Activated T-cell treated with anti-CD3 and anti-CD28 coated beads, Interleukin-2, amount 50 U/mL, for 24 hours (primary cell): ENCODE measurements around the gene GMDS.

Experiments
- DNase-seq: peaks from one replicate; pipeline ENCODE4 v3.0.0-alpha.2; 2020
- H3K27ac Mint-ChIP-seq: 2 replicates; pipeline ENCODE4 v1.8.0; 2020; ENCODE audit warnings: mild to moderate bottlenecking, mixed read lengths
- H3K27me3 Mint-ChIP-seq: 2 replicates; pipeline ENCODE4 v1.8.0; 2020; ENCODE audit warnings: mixed read lengths
- H3K36me3 Mint-ChIP-seq: 2 replicates; pipeline ENCODE4 v1.8.0; 2020; ENCODE audit warnings: low read depth, mixed read lengths
- H3K4me1 Mint-ChIP-seq: 2 replicates; pipeline ENCODE4 v1.8.0; 2020; ENCODE audit warnings: low read depth, mixed read lengths
- H3K4me3 Mint-ChIP-seq: 2 replicates; pipeline ENCODE4 v1.8.0; 2020; ENCODE audit warnings: mild to moderate bottlenecking, moderate library complexity, mixed read lengths
- H3K9me3 Mint-ChIP-seq: 2 replicates; pipeline ENCODE4 v1.8.0; 2020; ENCODE audit warnings: mixed read lengths

Gene GMDS

DNA sequence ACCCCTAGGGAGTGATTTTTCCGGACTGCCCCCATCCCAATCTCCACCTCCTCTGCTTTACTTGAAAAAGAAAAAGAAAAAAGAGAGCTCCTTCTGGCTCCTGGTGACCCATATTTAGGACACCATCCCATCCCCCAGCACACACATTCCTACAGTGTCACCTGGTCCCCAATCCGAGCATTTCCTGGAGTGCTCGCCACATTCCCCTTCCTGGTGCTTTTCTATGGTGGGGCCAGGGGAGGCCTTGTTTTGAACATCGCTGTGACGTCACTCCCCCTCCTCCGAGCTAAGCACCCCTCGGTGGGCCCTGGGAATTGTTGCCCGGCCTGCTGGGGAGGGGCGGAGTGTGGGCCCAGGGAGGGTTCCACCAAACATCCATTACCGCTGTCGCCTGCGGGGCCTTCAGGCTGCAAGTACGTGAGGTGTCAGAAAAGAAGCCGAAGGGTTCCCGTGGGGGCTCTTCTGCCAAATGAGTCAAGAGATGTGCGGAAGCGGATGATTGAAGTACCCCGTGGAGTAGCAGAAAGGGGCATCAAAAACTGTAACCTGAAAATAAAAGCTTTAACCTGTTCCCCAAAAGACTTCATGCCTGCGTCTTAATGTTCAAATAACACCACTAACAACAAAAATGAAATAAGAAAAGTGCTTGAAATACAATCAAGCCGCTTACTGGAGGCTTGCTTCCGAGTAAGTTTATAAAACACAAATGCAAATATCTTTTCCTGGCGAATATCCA lies 638.5 kb downstream of the GMDS start:
- peaks cover 70% of the 10 kb centered on the region for H3K27me3 Mint-ChIP-seq
- H3K27ac Mint-ChIP-seq = peak overlapping the region; percentile 29
- H3K4me3 Mint-ChIP-seq = peak overlapping the region; percentile 58
- H3K4me1 Mint-ChIP-seq = peaks cover 38% of the 10 kb centered on the region
- no peaks in the 10 kb centered on the region for H3K9me3 Mint-ChIP-seq
- H3K36me3 Mint-ChIP-seq = no peaks in the 10 kb centered on the region
- DNase-seq = no peak

GRCh38 chr6:1605893-1606779 lies 639.3 kb downstream of the GMDS start:
- Mint-ChIP-seq H3K27ac (peak overlapping the region; percentile 28), H3K27me3 (peaks cover 73% of the 10 kb centered on the region), H3K9me3 (no peaks in the 10 kb centered on the region), H3K36me3 (no peaks in the 10 kb centered on the region), H3K4me1 (peaks cover 36% of the 10 kb centered on the region), H3K4me3 (no peak overlapping the region)
- no peak for DNase-seq

DNA sequence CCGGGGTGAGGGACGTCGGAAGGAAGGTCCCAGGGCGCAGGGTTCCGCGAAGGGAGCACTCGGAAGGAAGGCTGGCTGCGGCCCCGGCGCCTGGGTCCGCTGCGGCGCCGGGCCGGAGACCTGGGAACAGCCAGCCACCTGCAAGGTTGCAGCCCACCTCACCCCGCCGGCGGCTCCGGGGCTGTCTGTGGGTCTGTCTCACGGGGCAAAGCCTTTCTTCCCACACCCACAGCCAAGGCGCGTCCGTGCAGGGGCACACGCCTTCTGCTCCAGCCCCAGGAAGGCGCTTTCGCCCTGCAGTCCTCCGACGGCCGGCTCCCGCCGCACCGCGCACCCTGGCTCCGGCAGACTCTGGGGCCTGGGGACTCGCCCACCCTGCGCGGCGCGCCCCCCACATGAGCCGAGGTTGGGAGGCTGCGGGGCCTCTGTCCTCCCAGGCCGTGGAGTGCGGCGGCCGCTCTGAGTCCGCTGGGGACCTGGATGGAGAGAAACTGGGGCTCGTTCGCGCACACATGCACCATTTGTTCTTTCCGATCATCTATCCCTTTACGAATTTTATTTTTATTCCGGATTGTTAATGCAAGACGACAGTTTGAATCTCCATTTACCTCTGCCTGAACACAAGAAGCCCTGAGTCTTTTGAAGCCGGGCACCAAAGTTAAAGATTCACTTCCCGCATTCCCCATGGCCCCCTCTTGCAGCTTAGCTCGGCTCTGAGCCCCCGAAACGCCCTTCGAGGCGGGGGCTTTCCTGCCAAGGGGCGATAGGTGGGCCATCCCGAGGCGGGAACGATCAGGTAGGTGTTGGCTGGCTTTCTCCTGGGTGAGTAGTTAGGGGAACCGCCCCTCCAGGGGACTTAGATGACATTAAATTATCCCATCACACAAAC lies 640.2 kb downstream of the GMDS start:
- H3K27ac Mint-ChIP-seq = no peak overlapping the region

DNA sequence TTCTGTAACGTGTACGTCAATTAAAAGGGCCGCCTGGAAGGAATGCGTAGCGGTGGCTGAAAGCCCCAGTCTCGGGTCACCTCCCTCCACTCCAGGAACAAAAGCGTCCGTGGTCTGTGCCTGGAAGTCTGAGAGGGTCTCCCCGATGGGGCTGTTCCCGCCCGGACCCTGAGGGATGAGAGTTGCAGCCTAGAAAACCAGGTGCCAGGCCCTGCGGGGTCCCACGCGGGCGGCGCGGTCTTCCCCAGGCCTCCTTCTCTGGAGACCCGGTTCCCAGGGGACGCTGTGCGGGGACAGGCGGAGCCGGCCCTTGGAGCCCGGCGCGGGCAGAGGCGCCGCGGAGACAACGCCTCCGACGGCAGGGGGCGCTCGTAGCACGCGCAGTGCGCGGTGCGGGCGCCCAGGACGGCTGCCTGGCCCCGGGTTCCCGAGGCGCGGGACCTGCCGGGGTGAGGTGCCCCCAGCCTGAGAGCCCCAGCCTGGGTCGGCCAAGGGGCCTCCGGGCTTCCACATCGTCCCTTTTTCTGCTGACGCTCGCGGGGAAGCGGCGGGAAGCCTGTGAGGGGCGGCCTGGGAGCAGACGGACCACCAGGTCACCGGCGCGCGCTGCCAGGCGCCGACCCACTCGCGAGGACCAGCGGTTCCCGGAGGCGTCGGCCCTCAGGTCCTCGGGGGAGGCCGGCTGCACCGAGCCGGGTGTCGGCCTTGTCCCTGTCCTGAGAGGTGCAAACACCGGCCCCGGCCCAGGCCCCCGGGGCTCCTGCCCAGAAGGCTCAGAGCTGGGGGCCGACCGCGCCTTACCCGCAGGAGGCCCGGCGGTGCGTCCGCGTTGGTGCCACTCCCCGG lies 641.0 kb downstream of the GMDS start:
- DNase-seq = peak; percentile 85
- Mint-ChIP-seq H3K36me3 (no peaks in the 10 kb centered on the region), H3K4me3 (no peak overlapping the region), H3K27ac (no peak overlapping the region), H3K27me3 (peaks cover 86% of the 10 kb centered on the region), H3K4me1 (peaks cover 33% of the 10 kb centered on the region), H3K9me3 (no peaks in the 10 kb centered on the region)

More for the DNA sequence above, 640.2 kb downstream of the GMDS start:
- peaks cover 33% of the 10 kb centered on the region for H3K4me1 Mint-ChIP-seq
- peak overlapping the region; percentile 40 for H3K4me3 Mint-ChIP-seq
- peaks cover 77% of the 10 kb centered on the region for H3K27me3 Mint-ChIP-seq
- no peaks in the 10 kb centered on the region for H3K36me3 Mint-ChIP-seq
- DNase-seq = peak; percentile 55
- H3K9me3 Mint-ChIP-seq = no peaks in the 10 kb centered on the region

DNA sequence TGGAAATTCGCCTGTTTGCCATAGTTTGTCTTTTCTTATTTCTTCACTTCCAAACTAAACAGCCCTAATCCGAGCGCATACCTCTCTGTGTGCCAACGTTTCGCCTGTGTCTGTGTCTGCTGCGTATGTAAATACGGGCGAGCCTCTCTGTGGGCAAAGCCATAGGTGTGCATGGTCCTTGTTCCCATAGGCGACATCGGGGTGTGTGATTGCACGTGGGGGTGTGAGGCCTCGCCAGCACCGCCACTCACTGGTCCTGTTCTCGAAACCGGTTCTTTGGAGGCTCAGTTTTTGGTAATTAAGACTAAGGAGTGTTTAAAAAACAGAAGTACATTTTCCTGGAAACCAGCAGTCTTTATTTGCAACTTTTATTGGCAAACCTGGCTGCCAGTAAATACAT lies 641.7 kb downstream of the GMDS start:
- no peak for DNase-seq
- Mint-ChIP-seq H3K36me3 (no peaks in the 10 kb centered on the region), H3K4me3 (no peak overlapping the region), H3K4me1 (peaks cover 31% of the 10 kb centered on the region), H3K9me3 (no peaks in the 10 kb centered on the region), H3K27me3 (peaks cover 85% of the 10 kb centered on the region), H3K27ac (no peak overlapping the region)

DNA sequence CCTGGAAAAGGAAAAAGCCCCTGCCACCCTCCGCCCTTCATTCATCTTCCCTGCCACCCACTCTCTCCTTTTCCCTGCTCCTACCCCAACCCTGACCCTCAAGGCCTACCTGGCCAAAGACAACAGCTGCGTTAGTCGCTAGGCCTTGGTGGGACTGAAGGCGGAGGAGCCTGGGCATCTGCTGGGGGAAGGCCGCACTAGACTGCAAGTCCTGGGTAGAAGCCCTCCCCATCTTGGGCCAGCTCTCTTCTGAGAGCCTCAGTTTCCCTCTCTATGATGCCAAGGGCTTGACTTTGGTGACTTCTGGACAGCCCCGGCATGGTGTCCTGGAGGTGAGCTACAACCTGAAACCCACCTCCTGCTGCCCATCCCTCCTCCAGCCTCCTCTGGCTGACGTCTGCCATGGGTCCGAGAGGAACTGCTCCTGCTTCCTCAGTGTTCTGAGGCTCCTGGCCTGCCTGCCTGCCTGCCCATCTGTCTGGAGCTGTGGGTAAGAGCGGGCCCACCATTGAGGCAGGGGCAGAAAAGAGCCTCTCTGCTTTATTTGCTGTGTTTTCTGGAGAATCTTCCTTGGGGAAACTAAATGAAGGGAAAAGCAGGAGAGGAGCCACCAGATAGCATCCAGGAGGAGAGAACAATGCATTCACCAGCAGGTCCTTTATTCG lies 643.2 kb downstream of the GMDS start:
- H3K9me3 Mint-ChIP-seq = no peaks in the 10 kb centered on the region
- peaks cover 18% of the 10 kb centered on the region for H3K4me1 Mint-ChIP-seq
- H3K36me3 Mint-ChIP-seq = no peaks in the 10 kb centered on the region
- DNase-seq = no peak
- no peak overlapping the region for H3K27ac Mint-ChIP-seq
- peaks cover 85% of the 10 kb centered on the region for H3K27me3 Mint-ChIP-seq
- no peak overlapping the region for H3K4me3 Mint-ChIP-seq

DNA sequence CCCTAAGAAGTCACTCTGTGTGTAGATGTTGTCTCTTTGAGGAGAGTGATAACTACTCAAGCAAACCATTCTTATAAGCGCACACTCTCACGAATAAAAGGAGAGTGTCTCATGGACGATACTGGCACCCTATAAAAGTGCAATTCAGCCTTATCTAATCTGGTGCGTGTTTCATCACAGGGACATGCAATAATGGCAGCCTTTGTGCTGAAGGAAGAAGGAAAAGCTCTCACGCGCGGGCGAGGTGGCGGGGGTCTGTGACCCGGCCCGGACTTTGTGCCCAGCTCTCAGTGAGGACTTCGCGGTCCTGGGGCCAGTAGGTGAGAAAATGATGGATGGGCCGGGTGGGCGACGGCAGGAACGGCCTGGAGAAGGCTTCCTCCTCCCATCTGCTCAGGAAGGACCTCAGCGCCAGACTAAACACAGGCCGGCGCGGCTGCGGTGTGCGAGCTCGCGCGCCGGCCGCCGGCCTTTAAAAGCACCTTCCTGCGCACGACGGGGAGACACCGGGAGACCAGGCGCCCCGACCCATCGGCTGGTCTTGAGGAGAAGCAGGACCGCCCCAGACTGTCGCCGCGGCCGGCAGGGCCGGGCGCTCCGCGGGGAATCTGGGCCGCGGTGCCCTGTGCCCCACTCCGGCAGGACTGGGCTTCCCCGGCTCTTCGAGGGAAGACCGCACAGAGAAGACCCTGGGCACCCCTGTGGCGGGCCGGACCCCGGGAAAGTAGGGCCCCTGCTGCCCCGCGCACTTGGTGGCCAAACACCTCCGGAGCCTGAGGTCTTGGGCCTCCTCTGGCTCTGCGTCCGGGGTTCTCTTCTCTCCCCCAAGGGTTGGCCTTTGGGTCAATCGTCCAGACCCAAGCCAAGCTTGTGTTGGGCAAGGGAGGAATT lies 644.0 kb downstream of the GMDS start:
- Mint-ChIP-seq H3K4me1 (peaks cover 11% of the 10 kb centered on the region), H3K4me3 (no peak overlapping the region), H3K27ac (no peak overlapping the region), H3K27me3 (peaks cover 85% of the 10 kb centered on the region), H3K36me3 (no peaks in the 10 kb centered on the region), H3K9me3 (no peaks in the 10 kb centered on the region)
- DNase-seq = no peak

DNA sequence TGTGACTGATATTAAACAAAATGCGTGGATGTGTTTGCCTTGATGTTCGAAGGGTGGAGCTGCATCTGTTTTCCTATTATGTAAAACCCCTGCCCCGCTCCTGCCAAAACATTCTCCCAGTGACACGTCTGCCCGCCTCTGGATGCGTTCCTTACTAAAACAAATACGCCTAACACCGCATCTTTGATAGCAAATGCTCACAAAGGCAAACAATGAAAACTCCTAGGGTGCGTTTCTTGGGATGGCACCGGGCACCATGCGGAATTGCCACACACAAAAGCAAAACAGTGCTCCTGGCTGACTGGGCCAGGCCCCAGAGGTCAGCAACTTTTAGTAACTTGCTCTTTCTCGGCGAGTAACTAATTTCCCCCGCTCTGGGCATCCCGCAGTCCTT lies 644.6 kb downstream of the GMDS start:
- H3K27ac Mint-ChIP-seq = no peak overlapping the region
- peaks cover 85% of the 10 kb centered on the region for H3K27me3 Mint-ChIP-seq
- no peak for DNase-seq
- no peaks in the 10 kb centered on the region for H3K36me3 Mint-ChIP-seq
- no peaks in the 10 kb centered on the region for H3K9me3 Mint-ChIP-seq
- peaks cover 10% of the 10 kb centered on the region for H3K4me1 Mint-ChIP-seq
- H3K4me3 Mint-ChIP-seq = no peak overlapping the region

- H3K27ac Mint-ChIP-seq = no peak overlapping the region
- no peak for DNase-seq
- no peak overlapping the region for H3K4me3 Mint-ChIP-seq
- H3K27me3 Mint-ChIP-seq = peaks cover 83% of the 10 kb centered on the region
- H3K9me3 Mint-ChIP-seq = no peaks in the 10 kb centered on the region
- no peaks in the 10 kb centered on the region for H3K36me3 Mint-ChIP-seq
- peaks cover 5% of the 10 kb centered on the region for H3K4me1 Mint-ChIP-seq
These were observed 645.2 kb downstream of the GMDS start for GRCh38 chr6:1600063-1600763.

GRCh38 chr6:1599469-1599868 lies 645.9 kb downstream of the GMDS start:
- H3K9me3 Mint-ChIP-seq = no peaks in the 10 kb centered on the region
- H3K4me1 Mint-ChIP-seq = peaks cover 5% of the 10 kb centered on the region
- no peak overlapping the region for H3K4me3 Mint-ChIP-seq
- peaks cover 88% of the 10 kb centered on the region for H3K27me3 Mint-ChIP-seq
- no peaks in the 10 kb centered on the region for H3K36me3 Mint-ChIP-seq
- no peak for DNase-seq
- H3K27ac Mint-ChIP-seq = no peak overlapping the region

DNA sequence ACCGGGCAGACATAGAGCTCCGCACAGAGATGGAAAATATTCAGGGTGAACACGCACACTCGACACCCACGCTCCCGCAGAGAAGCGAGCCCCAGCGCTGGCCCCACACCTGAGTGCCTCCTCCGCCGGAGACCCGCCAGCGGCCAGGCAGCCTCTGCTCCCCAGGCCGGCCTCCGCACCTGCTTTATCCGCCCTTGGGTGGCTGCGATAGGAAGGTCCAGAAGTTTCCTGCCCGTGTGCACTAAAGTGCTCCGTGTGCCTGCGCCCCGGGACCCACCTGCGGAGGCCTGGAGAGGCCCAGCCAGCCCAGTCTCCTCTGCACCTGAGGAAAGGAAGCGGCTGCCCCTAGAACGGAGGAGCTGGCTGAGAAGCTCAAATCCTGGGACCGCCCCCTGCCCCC lies 646.5 kb downstream of the GMDS start:
- H3K27ac Mint-ChIP-seq = no peak overlapping the region
- peaks cover 5% of the 10 kb centered on the region for H3K4me1 Mint-ChIP-seq
- H3K36me3 Mint-ChIP-seq = no peaks in the 10 kb centered on the region
- DNase-seq = no peak
- no peaks in the 10 kb centered on the region for H3K9me3 Mint-ChIP-seq
- peaks cover 89% of the 10 kb centered on the region for H3K27me3 Mint-ChIP-seq
- no peak overlapping the region for H3K4me3 Mint-ChIP-seq

GRCh38 chr6:1598433-1598832 lies 647.0 kb downstream of the GMDS start:
- H3K4me1 Mint-ChIP-seq = peaks cover 5% of the 10 kb centered on the region

More at GRCh38 chr6:1598433-1598832, 647.0 kb downstream of the GMDS start:
- peaks cover 89% of the 10 kb centered on the region for H3K27me3 Mint-ChIP-seq
- no peak for DNase-seq
- no peak overlapping the region for H3K4me3 Mint-ChIP-seq
- no peaks in the 10 kb centered on the region for H3K9me3 Mint-ChIP-seq
- H3K27ac Mint-ChIP-seq = no peak overlapping the region
- no peaks in the 10 kb centered on the region for H3K36me3 Mint-ChIP-seq
